ENCODE measurements around the gene MAG.

Gene MAG

DNA sequence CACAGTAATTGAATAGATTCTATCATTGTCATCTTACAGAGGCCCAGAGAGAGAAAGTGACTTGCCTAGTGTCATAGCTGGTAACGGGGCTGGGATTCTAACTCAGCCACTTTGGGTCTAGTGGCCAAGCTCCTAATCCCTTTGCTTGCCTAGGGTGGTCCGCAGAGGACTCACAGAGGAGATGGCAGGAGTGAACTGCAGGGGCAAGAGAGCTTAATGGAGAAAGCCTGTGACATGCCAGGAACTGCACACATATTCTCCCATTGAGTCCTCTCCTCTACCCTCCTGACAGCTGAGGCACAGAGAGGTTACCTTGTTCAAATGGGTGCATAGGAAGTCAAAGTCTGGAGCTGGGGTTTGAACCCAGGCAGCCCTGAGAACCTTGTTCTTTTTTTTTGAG is 40.5 kb upstream of the MAG start:
- Histone ChIP-seq H3K9me3 (ENCODE audit: insufficient read depth, low read depth, low read length) (no peaks in the 10 kb centered on the region), H3K4me2 (ENCODE audit: low read depth, low read length, poor library complexity, severe bottlenecking) (no peak overlapping the region), H2AFZ (ENCODE audit: low read length) (no peak overlapping the region), H3K9ac (ENCODE audit: low read depth, low read length, poor library complexity, severe bottlenecking) (no peak overlapping the region), H3K27me3 (ENCODE audit: insufficient read depth, low read length, poor library complexity, severe bottlenecking) (no peaks in the 10 kb centered on the region), H3K4me3 (ENCODE audit: low read length, poor library complexity, severe bottlenecking) (no peak overlapping the region), H3F3A (ENCODE audit: low read depth) (no peaks in the 10 kb centered on the region), H3K79me2 (ENCODE audit: insufficient read depth, low read length) (no peaks in the 10 kb centered on the region), H3K9me2 (replicated peaks; ENCODE audit: low read depth, low read length) (no peaks in the 10 kb centered on the region), H3K36me3 (ENCODE audit: insufficient read depth, low read length) (no peaks in the 10 kb centered on the region), H4K20me1 (ENCODE audit: insufficient read depth, low read length, poor library complexity, severe bottlenecking) (no peaks in the 10 kb centered on the region), H3K4me1 (ENCODE audit: insufficient read depth, low read length, poor library complexity, severe bottlenecking) (no peaks in the 10 kb centered on the region)
- TF ChIP-seq EZH2phosphoT487 (IDR thresholded peaks at IDR 0.05; ENCODE audit: borderline replicate concordance) (no peak), CTCF (conservative IDR thresholded peaks at IDR 0.05; ENCODE audit: low read length) (no peak)

- TF ChIP-seq CTCF (conservative IDR thresholded peaks at IDR 0.05; ENCODE audit: low read length): no peak
- no peak overlapping the region for H3K9ac ChIP-seq (ENCODE audit: low read depth, low read length, poor library complexity, severe bottlenecking)
- H3K27me3 ChIP-seq (ENCODE audit: insufficient read depth, low read length, poor library complexity, severe bottlenecking): no peaks in the 10 kb centered on the region
- H3F3A ChIP-seq (ENCODE audit: low read depth): no peaks in the 10 kb centered on the region
- H3K9me2 ChIP-seq (replicated peaks; ENCODE audit: low read depth, low read length): no peaks in the 10 kb centered on the region
- no peak overlapping the region for H2AFZ ChIP-seq (ENCODE audit: low read length)
- H3K4me3 ChIP-seq (ENCODE audit: low read length, poor library complexity, severe bottlenecking): no peak overlapping the region
- H3K79me2 ChIP-seq (ENCODE audit: insufficient read depth, low read length): no peaks in the 10 kb centered on the region
- no peak overlapping the region for H3K4me2 ChIP-seq (ENCODE audit: low read depth, low read length, poor library complexity, severe bottlenecking)
- no peaks in the 10 kb centered on the region for H3K9me3 ChIP-seq (ENCODE audit: insufficient read depth, low read depth, low read length)
- peaks cover 10% of the 10 kb centered on the region for H3K4me1 ChIP-seq (ENCODE audit: insufficient read depth, low read length, poor library complexity, severe bottlenecking)
- H3K36me3 ChIP-seq (ENCODE audit: insufficient read depth, low read length): no peaks in the 10 kb centered on the region
- no peaks in the 10 kb centered on the region for H4K20me1 ChIP-seq (ENCODE audit: insufficient read depth, low read length, poor library complexity, severe bottlenecking)
Measured at GRCh38 chr19:35253316-35254286, 38.4 kb upstream of the MAG start.

DNA sequence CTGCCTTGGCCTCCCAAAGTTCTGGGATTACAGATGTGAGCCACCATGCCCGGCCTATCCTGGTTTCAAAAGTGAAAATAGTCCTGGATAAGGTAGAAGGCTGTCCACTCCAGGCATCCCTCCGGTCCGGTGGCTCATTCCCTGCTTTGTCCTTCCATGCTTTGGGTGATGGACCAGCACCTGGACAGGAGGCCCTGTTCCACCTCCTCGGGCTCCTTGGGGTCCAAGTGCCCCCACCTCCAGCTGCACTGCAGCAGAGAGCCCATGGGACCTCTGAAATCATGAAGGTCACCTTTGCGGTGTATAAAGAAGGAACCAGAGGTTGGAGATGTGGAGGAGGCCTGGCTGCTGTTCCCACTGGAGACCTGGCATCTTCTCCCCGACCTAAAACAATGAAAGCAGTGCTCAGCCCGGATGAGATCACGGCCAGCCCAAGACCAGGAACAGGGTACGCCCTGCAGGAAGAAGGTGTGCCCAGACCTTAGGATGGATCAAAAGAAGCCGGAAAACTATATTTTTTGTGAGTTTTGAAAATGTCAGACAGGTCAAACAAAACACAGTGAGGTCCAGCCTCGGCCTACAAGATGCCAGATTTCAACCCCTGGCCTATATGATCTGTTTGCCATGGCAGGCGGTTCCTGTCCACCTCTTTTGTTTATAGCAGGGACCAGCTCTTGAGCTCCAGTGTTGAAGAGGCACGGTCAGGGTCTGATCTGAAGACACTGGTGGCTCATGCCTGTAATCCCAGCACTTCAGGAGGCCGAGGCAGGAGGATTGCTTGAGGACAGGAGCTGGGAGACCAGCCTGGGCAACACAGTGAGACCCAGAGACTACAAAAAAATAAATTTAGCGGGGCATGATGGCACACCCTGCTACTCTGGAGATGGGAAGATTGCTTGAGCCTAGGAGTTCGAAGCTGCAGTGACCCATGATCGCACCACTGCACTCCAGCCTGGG is 37.3 kb upstream of the MAG start:
- Histone ChIP-seq H3K9me3 (ENCODE audit: insufficient read depth, low read depth, low read length) (no peaks in the 10 kb centered on the region), H3K9me2 (replicated peaks; ENCODE audit: low read depth, low read length) (no peaks in the 10 kb centered on the region), H4K20me1 (ENCODE audit: insufficient read depth, low read length, poor library complexity, severe bottlenecking) (no peaks in the 10 kb centered on the region), H3K9ac (ENCODE audit: low read depth, low read length, poor library complexity, severe bottlenecking) (no peak overlapping the region), H3K4me3 (ENCODE audit: low read length, poor library complexity, severe bottlenecking) (no peak overlapping the region), H3K27me3 (ENCODE audit: insufficient read depth, low read length, poor library complexity, severe bottlenecking) (no peaks in the 10 kb centered on the region), H3K4me1 (ENCODE audit: insufficient read depth, low read length, poor library complexity, severe bottlenecking) (peaks cover 10% of the 10 kb centered on the region), H3F3A (ENCODE audit: low read depth) (no peaks in the 10 kb centered on the region), H3K79me2 (ENCODE audit: insufficient read depth, low read length) (no peaks in the 10 kb centered on the region), H2AFZ (ENCODE audit: low read length) (no peak overlapping the region), H3K4me2 (ENCODE audit: low read depth, low read length, poor library complexity, severe bottlenecking) (no peak overlapping the region), H3K36me3 (ENCODE audit: insufficient read depth, low read length) (no peaks in the 10 kb centered on the region)
- TF ChIP-seq CTCF (conservative IDR thresholded peaks at IDR 0.05; ENCODE audit: low read length) (no peak), EZH2phosphoT487 (IDR thresholded peaks at IDR 0.05; ENCODE audit: borderline replicate concordance) (no peak)
